ENCODE data around the gene NKX1-2. TPM values are rescaled to one million over a fixed set of nuclear protein-coding genes. Genes with fewer than 3 reads are reported as not detected.

Gene NKX1-2
- total RNA-seq, 4 donors from 2014 or later = not detected

GRCh38 chr10:124465777-124466488, 16.1 kb upstream of the NKX1-2 start:
- Histone ChIP-seq H3K4me3 (no peak overlapping the region), H3K27me3 (no peaks in the 10 kb centered on the region), H3K27ac (peak overlapping the region in 1 of 4 donors; percentile 36), H3K9me3 (no peaks in the 10 kb centered on the region), H3K36me3 (no peaks in the 10 kb centered on the region), H3K4me1 (peaks cover 5 to 24% (median 16%) of the 10 kb centered on the region in 4 donors)
- no peak for DNase-seq
- in situ Hi-C loops (cut with MboI; ENCODE audit: low pct_ligation_motif_present in 1 of 4, low pct_unique_long_range_greater_than_20kb in 1 of 4, low sequenced_read_pairs in 3 of 4) = no loop called here
- intact Hi-C loops (cut with DNase I; ENCODE audit: low total_unique reads) = no loop called here
- WGBS, 2 donors (ENCODE audit: low coverage in 1 of 2) = 70 to 80% methylated on average over 4 to 9 of the region's 9 CpGs
- TF ChIP-seq POLR2A (IDR thresholded peaks at IDR 0.05) (no peak), CTCF (IDR thresholded peaks at IDR 0.05) (no peak), EP300 (IDR thresholded peaks at IDR 0.05; ENCODE audit: low read depth) (no peak), POLR2AphosphoS5 (IDR thresholded peaks at IDR 0.05) (no peak)

GRCh38 chr10:124465003-124465776, 15.4 kb upstream of the NKX1-2 start:
- in situ Hi-C loops (cut with MboI; ENCODE audit: low pct_ligation_motif_present in 1 of 4, low pct_unique_long_range_greater_than_20kb in 1 of 4, low sequenced_read_pairs in 3 of 4) = no loop called here
- no peak overlapping the region for H3K4me3 ChIP-seq
- H3K27me3 ChIP-seq = no peaks in the 10 kb centered on the region
- peaks cover 5 to 20% (median 16%) of the 10 kb centered on the region in 4 donors for H3K4me1 ChIP-seq
- 58% methylated on average over 13 to 17 of the region's 17 CpGs for WGBS, 2 donors (ENCODE audit: low coverage in 1 of 2)
- no peaks in the 10 kb centered on the region for H3K36me3 ChIP-seq
- intact Hi-C loops (cut with DNase I; ENCODE audit: low total_unique reads) = no loop called here
- H3K9me3 ChIP-seq = no peaks in the 10 kb centered on the region
- TF ChIP-seq POLR2AphosphoS5 (IDR thresholded peaks at IDR 0.05) (no peak), EP300 (IDR thresholded peaks at IDR 0.05; ENCODE audit: low read depth) (no peak), CTCF (IDR thresholded peaks at IDR 0.05) (no peak), POLR2A (IDR thresholded peaks at IDR 0.05) (no peak)
- peak overlapping the region in 1 of 4 donors; percentile 36 for H3K27ac ChIP-seq
- DNase-seq = no peak

- no peaks in the 10 kb centered on the region for H3K9me3 ChIP-seq
- in situ Hi-C loops (cut with MboI; ENCODE audit: low pct_ligation_motif_present in 1 of 4, low pct_unique_long_range_greater_than_20kb in 1 of 4, low sequenced_read_pairs in 3 of 4) (no loop called here), intact Hi-C loops (cut with DNase I; ENCODE audit: low total_unique reads) (no loop called here)
- no peak overlapping the region for H3K27ac ChIP-seq
- WGBS, 2 donors (ENCODE audit: low coverage in 1 of 2) = 84% methylated on average over 9 of the region's 9 CpGs; no CpG with 5 or more reads in 1 of the 2 donors
- H3K4me3 ChIP-seq = no peak overlapping the region
- DNase-seq = no peak
- no peak for TF ChIP-seq POLR2A (IDR thresholded peaks at IDR 0.05)
- no peak for TF ChIP-seq EP300 (IDR thresholded peaks at IDR 0.05; ENCODE audit: low read depth)
- no peaks in the 10 kb centered on the region for H3K27me3 ChIP-seq
- H3K36me3 ChIP-seq = no peaks in the 10 kb centered on the region
- peaks cover 5 to 20% (median 16%) of the 10 kb centered on the region in 4 donors for H3K4me1 ChIP-seq
These were observed 14.5 kb upstream of the NKX1-2 start for GRCh38 chr10:124464028-124464965.

- H3K4me3 ChIP-seq = peak overlapping the region; percentile 71 to 87 (median 81)
- intact Hi-C loops (cut with DNase I; ENCODE audit: low total_unique reads) (no loop called here), in situ Hi-C loops (cut with MboI; ENCODE audit: low pct_ligation_motif_present in 1 of 4, low pct_unique_long_range_greater_than_20kb in 1 of 4, low sequenced_read_pairs in 3 of 4) (no loop called here)
- H3K27ac ChIP-seq = peak overlapping the region; percentile 88 to 94 (median 91)
- WGBS, 2 donors (ENCODE audit: low coverage in 1 of 2) = 73% methylated on average over 8 of the region's 8 CpGs; no CpG with 5 or more reads in 1 of the 2 donors
- no peaks in the 10 kb centered on the region for H3K27me3 ChIP-seq
- TF ChIP-seq CTCF (IDR thresholded peaks at IDR 0.05) (no peak), POLR2AphosphoS5 (IDR thresholded peaks at IDR 0.05) (no peak), POLR2A (IDR thresholded peaks at IDR 0.05) (no peak), EP300 (IDR thresholded peaks at IDR 0.05; ENCODE audit: low read depth) (no peak)
- H3K4me1 ChIP-seq = peaks cover 5 to 20% (median 16%) of the 10 kb centered on the region in 4 donors
- no peaks in the 10 kb centered on the region for H3K9me3 ChIP-seq
- no peaks in the 10 kb centered on the region for H3K36me3 ChIP-seq
- no peak for DNase-seq
These were observed 12.5 kb upstream of the NKX1-2 start for GRCh38 chr10:124462348-124462695.

Data from transverse colon (tissue), 4 donors.